ENCODE results near the gene CFI. TPM values are rescaled to one million over a fixed set of nuclear protein-coding genes. Genes with fewer than 3 reads are reported as not detected.

The CFI gene
- total and polyA plus RNA-seq, 2 experiments from 2014 or later = 0.18 to 0.22 TPM

GRCh38 chr4:109846395-109847098, 44.7 kb upstream of the CFI start:
- Histone ChIP-seq H3K27ac (no peak overlapping the region), H3K4me2 (ENCODE audit: unreplicated experiment) (no peak overlapping the region), H3F3A (ENCODE audit: insufficient read depth) (no peaks in the 10 kb centered on the region), H3K27me3 (replicated peaks; ENCODE audit: insufficient read depth) (no peaks in the 10 kb centered on the region), H4K20me1 (ENCODE audit: insufficient read depth) (no peaks in the 10 kb centered on the region), H3K4me1 (ENCODE audit: insufficient read depth) (no peaks in the 10 kb centered on the region), H2AFZ (no peak overlapping the region), H3K9me3 (ENCODE audit: low read depth) (no peaks in the 10 kb centered on the region), H3K9me2 (ENCODE audit: insufficient read depth) (no peaks in the 10 kb centered on the region), H3K9ac (no peak overlapping the region), H3K4me3 (no peak overlapping the region), H3K36me3 (ENCODE audit: low read depth) (no peaks in the 10 kb centered on the region), H3K79me2 (ENCODE audit: insufficient read depth) (no peaks in the 10 kb centered on the region)
- TF ChIP-seq EZH2 (IDR thresholded peaks at IDR 0.05; ENCODE audit: insufficient read depth, poor library complexity, severe bottlenecking) (no peak), EZH2phosphoT487 (IDR thresholded peaks at IDR 0.05; ENCODE audit: insufficient read depth, low read depth) (no peak)
- no peak for DNase-seq
- in situ Hi-C loops (cut with MboI) = no loop called here
- 71 to 74% methylated on average over 6 of the region's 6 CpGs for WGBS, 2 experiments (ENCODE audit: low coverage in 1 of 2, low lambda C conversion rate in 2 of 2, missing lambda C conversion rate in 2 of 2)

- TF ChIP-seq EZH2 (IDR thresholded peaks at IDR 0.05; ENCODE audit: insufficient read depth, poor library complexity, severe bottlenecking) = no peak
- TF ChIP-seq EZH2phosphoT487 (IDR thresholded peaks at IDR 0.05; ENCODE audit: insufficient read depth, low read depth) = no peak
- H3K27ac ChIP-seq = no peak overlapping the region
- H3K9me3 ChIP-seq (ENCODE audit: low read depth) = no peaks in the 10 kb centered on the region
- H3F3A ChIP-seq (ENCODE audit: insufficient read depth) = no peaks in the 10 kb centered on the region
- no peaks in the 10 kb centered on the region for H3K79me2 ChIP-seq (ENCODE audit: insufficient read depth)
- H3K36me3 ChIP-seq (ENCODE audit: low read depth) = no peaks in the 10 kb centered on the region
- H4K20me1 ChIP-seq (ENCODE audit: insufficient read depth) = no peaks in the 10 kb centered on the region
- H2AFZ ChIP-seq = no peak overlapping the region
- no peak overlapping the region for H3K9ac ChIP-seq
- no peaks in the 10 kb centered on the region for H3K9me2 ChIP-seq (ENCODE audit: insufficient read depth)
- in situ Hi-C loops (cut with MboI) = no loop called here
- H3K4me3 ChIP-seq = no peak overlapping the region
- no peak overlapping the region for H3K4me2 ChIP-seq (ENCODE audit: unreplicated experiment)
- H3K4me1 ChIP-seq (ENCODE audit: insufficient read depth) = no peaks in the 10 kb centered on the region
- DNase-seq = no peak
- 32 to 45% methylated on average over 3 of the region's 3 CpGs for WGBS, 2 experiments (ENCODE audit: low coverage in 1 of 2, low lambda C conversion rate in 2 of 2, missing lambda C conversion rate in 2 of 2)
- no peaks in the 10 kb centered on the region for H3K27me3 ChIP-seq (replicated peaks; ENCODE audit: insufficient read depth)
Observed at GRCh38 chr4:109836985-109837384, 35.2 kb upstream of the CFI start.

GRCh38 chr4:109833756-109834155, 32.0 kb upstream of the CFI start:
- 84 to 86% methylated on average over 4 of the region's 4 CpGs for WGBS, 2 experiments (ENCODE audit: low coverage in 1 of 2, low lambda C conversion rate in 2 of 2, missing lambda C conversion rate in 2 of 2)
- no peaks in the 10 kb centered on the region for H3K79me2 ChIP-seq (ENCODE audit: insufficient read depth)

GRCh38 chr4:109827672-109828071, 25.9 kb upstream of the CFI start, which contains the start of gene RRH:
Gene RRH (plus strand): TSS chr4:109827972. CDS start chr4:109828028, 56 bp downstream.
- H3K4me1 ChIP-seq (ENCODE audit: insufficient read depth) = no peaks in the 10 kb centered on the region
- H3K79me2 ChIP-seq (ENCODE audit: insufficient read depth) = no peaks in the 10 kb centered on the region
- peaks cover 10% of the 10 kb centered on the region; the same call in 1 of the 2 replicates for H3F3A ChIP-seq (ENCODE audit: insufficient read depth)
- no peaks in the 10 kb centered on the region for H3K9me3 ChIP-seq (ENCODE audit: low read depth)
- peaks cover 28% of the 10 kb centered on the region for H3K36me3 ChIP-seq (ENCODE audit: low read depth)
- no peaks in the 10 kb centered on the region for H4K20me1 ChIP-seq (ENCODE audit: insufficient read depth)
- DNase-seq = no peak
- no peak within 1 kb of the TSS for H3K4me3 ChIP-seq
- H3K27ac ChIP-seq = no peak within 1 kb of the TSS
- WGBS, 2 experiments (ENCODE audit: low coverage in 1 of 2, low lambda C conversion rate in 2 of 2, missing lambda C conversion rate in 2 of 2) = 97 to 99% methylated on average over 2 of the region's 2 CpGs
- no peak within 1 kb of the TSS for H3K4me2 ChIP-seq (ENCODE audit: unreplicated experiment)
- no peak within 1 kb of the TSS for H2AFZ ChIP-seq
- no peaks in the 10 kb centered on the region for H3K27me3 ChIP-seq (replicated peaks; ENCODE audit: insufficient read depth)
- no peak within 1 kb of the TSS for H3K9ac ChIP-seq
- TF ChIP-seq EZH2phosphoT487 (IDR thresholded peaks at IDR 0.05; ENCODE audit: insufficient read depth, low read depth) = no peak
- no peak for TF ChIP-seq EZH2 (IDR thresholded peaks at IDR 0.05; ENCODE audit: insufficient read depth, poor library complexity, severe bottlenecking)
- H3K9me2 ChIP-seq (ENCODE audit: insufficient read depth) = no peaks in the 10 kb centered on the region
- in situ Hi-C loops (cut with MboI) = no loop called here

More at GRCh38 chr4:109833756-109834155, 32.0 kb upstream of the CFI start:
- Histone ChIP-seq H3F3A (ENCODE audit: insufficient read depth) (no peaks in the 10 kb centered on the region), H2AFZ (no peak overlapping the region), H3K9ac (no peak overlapping the region), H3K27me3 (replicated peaks; ENCODE audit: insufficient read depth) (no peaks in the 10 kb centered on the region), H4K20me1 (ENCODE audit: insufficient read depth) (no peaks in the 10 kb centered on the region), H3K9me2 (ENCODE audit: insufficient read depth) (no peaks in the 10 kb centered on the region), H3K27ac (no peak overlapping the region), H3K4me1 (ENCODE audit: insufficient read depth) (no peaks in the 10 kb centered on the region), H3K9me3 (ENCODE audit: low read depth) (no peaks in the 10 kb centered on the region), H3K36me3 (ENCODE audit: low read depth) (no peaks in the 10 kb centered on the region), H3K4me3 (no peak overlapping the region), H3K4me2 (ENCODE audit: unreplicated experiment) (no peak overlapping the region)
- in situ Hi-C loops (cut with MboI) = no loop called here
- TF ChIP-seq EZH2phosphoT487 (IDR thresholded peaks at IDR 0.05; ENCODE audit: insufficient read depth, low read depth) = no peak
- TF ChIP-seq EZH2 (IDR thresholded peaks at IDR 0.05; ENCODE audit: insufficient read depth, poor library complexity, severe bottlenecking) = no peak
- no peak for DNase-seq
